ENCODE results near the gene FBXL13. TPM values are rescaled to one million over a fixed set of nuclear protein-coding genes. Genes with fewer than 3 reads are reported as not detected.
"Not testable (repeated sequence)": the region's sequence is repeated elsewhere in the genome, so short reads cannot be mapped to it uniquely, and the experiment has no call there.

Gene FBXL13
- total and polyA plus RNA-seq, 2 experiments from 2014 or later, result 2.1 to 2.2 TPM

- H3K4me1 ChIP-seq (ENCODE audit: low read depth), result no peaks in the 10 kb centered on the region
- H3K36me3 ChIP-seq, result no peaks in the 10 kb centered on the region
- H3K27me3 ChIP-seq, result no peaks in the 10 kb centered on the region
- TF ChIP-seq CTCF (IDR thresholded peaks at IDR 0.05; ENCODE audit: low read depth, low read length), result no peak
- H3K9me3 ChIP-seq (ENCODE audit: low read depth), result no peaks in the 10 kb centered on the region
- no peak for DNase-seq (ENCODE audit: low read depth in 1 of 2, low spot score in 1 of 2)
- H3K27ac ChIP-seq, result no peak overlapping the region
- H3K4me3 ChIP-seq, result no peak overlapping the region
Measured at GRCh38 chr7:102975854-102976253, 98.7 kb downstream of the FBXL13 start.

GRCh38 chr7:102974366-102975236, 100.0 kb downstream of the FBXL13 start:
- no peak for DNase-seq (ENCODE audit: low read depth in 1 of 2, low spot score in 1 of 2)
- Histone ChIP-seq H3K4me1 (ENCODE audit: low read depth) (no peaks in the 10 kb centered on the region), H3K27ac (no peak overlapping the region), H3K9me3 (ENCODE audit: low read depth) (no peaks in the 10 kb centered on the region), H3K4me3 (no peak overlapping the region), H3K27me3 (no peaks in the 10 kb centered on the region), H3K36me3 (no peaks in the 10 kb centered on the region)
- TF ChIP-seq CTCF (IDR thresholded peaks at IDR 0.05; ENCODE audit: low read depth, low read length), result peak; percentile 14

- no peaks in the 10 kb centered on the region for H3K9me3 ChIP-seq (ENCODE audit: low read depth)
- peak in 1 of 2 donors; percentile 82 for DNase-seq (ENCODE audit: low read depth in 1 of 2, low spot score in 1 of 2)
- no peak overlapping the region for H3K27ac ChIP-seq
- H3K27me3 ChIP-seq, result no peaks in the 10 kb centered on the region
- H3K36me3 ChIP-seq, result no peaks in the 10 kb centered on the region
- no peak overlapping the region for H3K4me3 ChIP-seq
- TF ChIP-seq CTCF (IDR thresholded peaks at IDR 0.05; ENCODE audit: low read depth, low read length), result no peak
- no peaks in the 10 kb centered on the region for H3K4me1 ChIP-seq (ENCODE audit: low read depth)
Measured at GRCh38 chr7:102973096-102973802, 101.3 kb downstream of the FBXL13 start.

GRCh38 chr7:102967798-102968197, 106.8 kb downstream of the FBXL13 start:
- TF ChIP-seq CTCF (IDR thresholded peaks at IDR 0.05; ENCODE audit: low read depth, low read length), result no peak

GRCh38 chr7:102966465-102966864, 108.1 kb downstream of the FBXL13 start:
- DNase-seq (ENCODE audit: low read depth in 1 of 2, low spot score in 1 of 2), result no peak

More at GRCh38 chr7:102967798-102968197, 106.8 kb downstream of the FBXL13 start:
- DNase-seq (ENCODE audit: low read depth in 1 of 2, low spot score in 1 of 2), result peak in 1 of 2 donors; percentile 71
- Histone ChIP-seq H3K9me3 (ENCODE audit: low read depth) (no peaks in the 10 kb centered on the region), H3K4me1 (ENCODE audit: low read depth) (no peaks in the 10 kb centered on the region), H3K36me3 (no peaks in the 10 kb centered on the region), H3K4me3 (no peak overlapping the region), H3K27ac (no peak overlapping the region), H3K27me3 (no peaks in the 10 kb centered on the region)

GRCh38 chr7:102961993-102962392, 112.6 kb downstream of the FBXL13 start:
- H3K27me3 ChIP-seq; H3K4me1 ChIP-seq (ENCODE audit: low read depth); DNase-seq (ENCODE audit: low read depth in 1 of 2, low spot score in 1 of 2); H3K4me3 ChIP-seq; H3K36me3 ChIP-seq; H3K9me3 ChIP-seq (ENCODE audit: low read depth); H3K27ac ChIP-seq: not testable (repeated sequence)

More at GRCh38 chr7:102966465-102966864, 108.1 kb downstream of the FBXL13 start:
- H3K27me3 ChIP-seq, result no peaks in the 10 kb centered on the region
- no peak overlapping the region for H3K27ac ChIP-seq
- TF ChIP-seq CTCF (IDR thresholded peaks at IDR 0.05; ENCODE audit: low read depth, low read length), result no peak
- no peak overlapping the region for H3K4me3 ChIP-seq
- H3K4me1 ChIP-seq (ENCODE audit: low read depth), result no peaks in the 10 kb centered on the region
- no peaks in the 10 kb centered on the region for H3K36me3 ChIP-seq
- no peaks in the 10 kb centered on the region for H3K9me3 ChIP-seq (ENCODE audit: low read depth)

- H3K9me3 ChIP-seq (ENCODE audit: low read depth); H3K4me3 ChIP-seq; H3K27me3 ChIP-seq; H3K4me1 ChIP-seq (ENCODE audit: low read depth); DNase-seq (ENCODE audit: low read depth in 1 of 2, low spot score in 1 of 2); H3K27ac ChIP-seq; H3K36me3 ChIP-seq: not testable (repeated sequence)
Measured at GRCh38 chr7:102958004-102958403, 116.6 kb downstream of the FBXL13 start.

GRCh38 chr7:102954359-102954758, 120.2 kb downstream of the FBXL13 start:
- not testable (repeated sequence) for H3K4me1 ChIP-seq (ENCODE audit: low read depth); H3K27me3 ChIP-seq

More at GRCh38 chr7:102954359-102954758, 120.2 kb downstream of the FBXL13 start:
- not testable (repeated sequence) for H3K4me3 ChIP-seq; H3K36me3 ChIP-seq; H3K9me3 ChIP-seq (ENCODE audit: low read depth); H3K27ac ChIP-seq; DNase-seq (ENCODE audit: low read depth in 1 of 2, low spot score in 1 of 2)
